ENCODE results near the gene PCDHGA11.
A peak's percentile ranks its signal among the peaks of the same experiment; 100 is the strongest.
"Not testable (repeated sequence)": the region's sequence is repeated elsewhere in the genome, so short reads cannot be mapped to it uniquely, and the experiment has no call there.

The PCDHGA11 gene

GRCh38 chr5:141431286-141431685 lies 10.4 kb downstream of the PCDHGA11 start:
- peak overlapping the region; percentile 26 for H3K4me3 ChIP-seq (ENCODE audit: low read length)
- no peak for TF ChIP-seq CTCF (conservative IDR thresholded peaks at IDR 0.05; ENCODE audit: low read depth, low read length)
- no peak for DNase-seq (ENCODE audit: low read depth)

DNA sequence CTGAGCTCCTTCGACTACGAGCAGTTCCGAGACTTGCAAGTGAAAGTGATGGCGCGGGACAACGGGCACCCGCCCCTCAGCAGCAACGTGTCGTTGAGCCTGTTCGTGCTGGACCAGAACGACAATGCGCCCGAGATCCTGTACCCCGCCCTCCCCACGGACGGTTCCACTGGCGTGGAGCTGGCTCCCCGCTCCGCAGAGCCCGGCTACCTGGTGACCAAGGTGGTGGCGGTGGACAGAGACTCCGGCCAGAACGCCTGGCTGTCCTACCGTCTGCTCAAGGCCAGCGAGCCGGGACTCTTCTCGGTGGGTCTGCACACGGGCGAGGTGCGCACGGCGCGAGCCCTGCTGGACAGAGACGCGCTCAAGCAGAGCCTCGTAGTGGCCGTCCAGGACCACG lies 11.5 kb downstream of the PCDHGA11 start:
- DNase-seq (ENCODE audit: low read depth); H3K4me3 ChIP-seq (ENCODE audit: low read length): not testable (repeated sequence)

GRCh38 chr5:141432726-141433125 lies 11.9 kb downstream of the PCDHGA11 start:
- H3K4me3 ChIP-seq (ENCODE audit: low read length); DNase-seq (ENCODE audit: low read depth): not testable (repeated sequence)

DNA sequence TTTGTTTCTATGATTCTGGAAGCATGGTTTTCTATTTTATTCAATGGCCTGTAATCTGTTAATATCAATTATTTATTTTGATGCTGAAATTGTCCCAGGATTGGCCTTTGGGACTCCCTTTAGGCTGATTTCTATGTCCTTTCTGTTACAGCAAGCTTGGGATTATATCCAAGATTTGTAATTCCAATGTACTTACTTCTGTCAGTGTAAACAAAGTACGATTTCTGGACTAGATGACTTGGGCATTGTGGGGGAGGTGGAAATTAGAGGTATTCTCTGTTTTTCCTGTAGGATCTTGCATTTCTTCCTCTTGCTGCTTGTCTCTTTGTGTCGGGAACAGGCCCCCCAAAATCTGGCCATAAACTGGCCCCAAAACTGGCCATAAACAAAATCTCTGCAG lies 13.2 kb downstream of the PCDHGA11 start:
- TF ChIP-seq CTCF (conservative IDR thresholded peaks at IDR 0.05; ENCODE audit: low read depth, low read length), result no peak
- DNase-seq (ENCODE audit: low read depth), result no peak
- no peak overlapping the region for H3K4me3 ChIP-seq (ENCODE audit: low read length)

- no peak for DNase-seq (ENCODE audit: low read depth)
- TF ChIP-seq CTCF (conservative IDR thresholded peaks at IDR 0.05; ENCODE audit: low read depth, low read length), result no peak
- H3K4me3 ChIP-seq (ENCODE audit: low read length), result no peak overlapping the region
Observed at GRCh38 chr5:141437221-141437620, 16.4 kb downstream of the PCDHGA11 start.

GRCh38 chr5:141439411-141440141 lies 18.7 kb downstream of the PCDHGA11 start:
- H3K4me3 ChIP-seq (ENCODE audit: low read length), result no peak overlapping the region
- TF ChIP-seq CTCF (conservative IDR thresholded peaks at IDR 0.05; ENCODE audit: low read depth, low read length), result no peak
- no peak for DNase-seq (ENCODE audit: low read depth)

GRCh38 chr5:141440341-141440740 lies 19.5 kb downstream of the PCDHGA11 start:
- no peak overlapping the region for H3K4me3 ChIP-seq (ENCODE audit: low read length)
- DNase-seq (ENCODE audit: low read depth), result no peak
- TF ChIP-seq CTCF (conservative IDR thresholded peaks at IDR 0.05; ENCODE audit: low read depth, low read length), result no peak

GRCh38 chr5:141441571-141442170 lies 20.8 kb downstream of the PCDHGA11 start:
- no peak overlapping the region for H3K4me3 ChIP-seq (ENCODE audit: low read length)
- no peak for TF ChIP-seq CTCF (conservative IDR thresholded peaks at IDR 0.05; ENCODE audit: low read depth, low read length)
- DNase-seq (ENCODE audit: low read depth), result no peak

Data from retinal pigment epithelial cell (primary cell).